OCI-LY3 (cell line): ENCODE data around the gene APIP.

ENCODE experiments used
- CTCF ChIP-seq: fragments of 200-600, 300-600 bp; sonication (generic); IDR thresholded peaks from 2 replicates; pipeline ENCODE4 v1.5.1; 2014; ENCODE audit warnings: antibody characterized with exemption, low read length, low read depth
- EZH2phosphoT487 ChIP-seq: fragments of 200-600 bp; shearing (Covaris generic); IDR thresholded peaks from 2 replicates; pipeline ENCODE4 v1.6.1; 2018; ENCODE audit warnings: antibody characterized with exemption, mixed run types, low read depth

- TF ChIP-seq EZH2phosphoT487 (no peak), CTCF (no peak)
Measured at GRCh38 chr11:34860034-34860433, 56.1 kb downstream of the APIP start.
